ENCODE measurements around the gene FRMD4A.

GRCh38 chr10:13706175-13706574 is 624.5 kb downstream of the FRMD4A start:
- TF ChIP-seq CTCF (IDR thresholded peaks at IDR 0.05) (no peak), POLR2A (IDR thresholded peaks at IDR 0.05) (no peak), EP300 (IDR thresholded peaks at IDR 0.05; ENCODE audit: low read depth) (no peak)
